HG03565 (cell line): ENCODE results near the gene PNLIPRP1.

ENCODE experiments used
- ATAC-seq: cut with Tn5 transposase; IDR thresholded peaks from one replicate; pipeline ENCODE4 v1.9.1; 2021; ENCODE audit warnings: mild to moderate bottlenecking, moderate library complexity; ENCODE audit not compliant: unreplicated experiment

The PNLIPRP1 gene

GRCh38 chr10:116590590-116591444 lies at the start of gene PNLIPRP1:
Gene PNLIPRP1, plus strand, starts transcription at chr10:116590959. Its CDS starts 171 bp downstream, at chr10:116591130.
- ATAC-seq = no peak

GRCh38 chr10:116542007-116542677 lies 48.6 kb upstream of the PNLIPRP1 start:
- no peak for ATAC-seq

- no peak for ATAC-seq
These were observed 45.6 kb upstream of the PNLIPRP1 start for GRCh38 chr10:116545122-116545521.

- ATAC-seq = no peak
These were observed 45.0 kb upstream of the PNLIPRP1 start, which contains the start of gene PNLIP for GRCh38 chr10:116545756-116546155. Gene PNLIP, plus strand, starts transcription at chr10:116545931. Its CDS starts 162 bp downstream, at chr10:116546093.

DNA sequence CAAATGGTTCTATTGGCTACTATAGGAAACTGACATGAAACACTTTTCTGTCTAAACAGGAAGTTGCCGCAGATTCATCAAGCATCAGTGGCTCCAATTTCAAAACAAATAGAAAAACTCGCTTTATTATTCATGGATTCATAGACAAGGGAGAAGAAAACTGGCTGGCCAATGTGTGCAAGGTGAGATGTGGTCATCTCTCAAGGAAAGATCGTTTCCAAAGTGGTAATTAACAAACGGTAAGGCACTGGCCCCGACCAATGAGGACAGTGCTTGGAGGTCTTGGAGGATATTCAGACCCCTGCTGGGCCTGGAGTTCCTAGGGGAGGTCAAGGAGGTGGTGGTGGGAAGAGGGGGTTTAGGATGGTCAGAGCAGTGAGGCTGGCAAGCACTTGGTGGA lies 42.5 kb upstream of the PNLIPRP1 start:
- ATAC-seq = no peak

DNA sequence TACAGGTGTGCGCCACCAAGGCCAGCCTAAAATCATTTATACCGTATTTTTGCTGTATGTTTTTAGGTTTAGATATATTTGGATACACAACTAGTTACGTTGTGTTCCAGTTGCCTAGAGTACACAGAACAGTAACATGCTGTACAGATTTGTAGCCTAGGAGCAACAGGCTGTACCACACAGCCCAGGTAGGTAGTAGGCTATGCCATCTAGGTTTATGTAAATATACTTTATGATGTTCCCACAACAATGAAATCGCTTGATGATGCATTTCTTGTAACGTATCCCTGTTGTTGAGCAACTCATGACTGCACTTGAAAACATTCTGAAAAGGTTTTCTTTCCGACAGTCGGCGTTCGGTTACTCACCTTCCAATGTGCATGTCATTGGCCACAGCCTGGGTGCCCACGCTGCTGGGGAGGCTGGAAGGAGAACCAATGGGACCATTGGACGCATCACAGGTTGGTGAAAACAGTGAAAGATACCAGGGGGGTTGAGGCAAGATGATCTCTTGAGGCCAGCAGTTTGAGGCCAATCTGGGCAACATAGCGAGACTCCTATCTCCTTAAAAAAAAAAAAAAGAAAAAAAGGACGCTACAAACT lies 37.3 kb upstream of the PNLIPRP1 start:
- no peak for ATAC-seq

DNA sequence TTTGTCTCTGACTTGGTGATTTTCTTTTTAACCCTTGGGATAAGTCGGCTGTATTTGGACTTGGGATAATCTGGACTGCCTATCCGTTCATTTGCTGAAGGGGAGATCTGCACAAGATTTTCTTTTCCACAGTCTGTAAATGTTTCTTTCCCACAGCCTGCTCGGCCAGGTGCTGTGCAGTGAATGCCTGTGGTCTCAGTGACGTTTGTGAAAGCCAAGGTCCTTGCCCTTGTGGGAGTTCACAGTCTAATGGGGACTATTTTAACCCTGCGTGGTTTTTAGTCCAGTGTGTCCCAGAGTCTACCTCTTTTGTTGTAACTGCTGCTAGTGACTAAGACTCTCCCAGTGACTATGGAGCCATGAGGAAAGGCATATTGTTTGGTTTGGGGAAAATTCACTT lies 36.1 kb upstream of the PNLIPRP1 start:
- no peak for ATAC-seq

DNA sequence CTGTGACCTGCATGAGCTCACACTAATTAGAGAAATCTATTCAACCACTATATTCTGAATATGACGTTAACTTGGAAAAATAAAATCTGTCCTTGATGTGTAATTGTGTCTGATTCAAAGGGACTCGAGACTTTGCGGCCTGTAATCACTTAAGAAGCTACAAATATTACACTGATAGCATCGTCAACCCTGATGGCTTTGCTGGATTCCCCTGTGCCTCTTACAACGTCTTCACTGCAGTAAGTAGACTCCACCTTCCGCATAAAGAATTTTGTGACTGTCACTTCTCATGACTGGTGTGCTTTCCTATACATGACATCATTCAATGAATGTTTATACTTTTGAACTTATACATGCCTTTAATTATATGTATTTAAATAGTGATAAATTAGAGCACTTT lies 34.9 kb upstream of the PNLIPRP1 start:
- no peak for ATAC-seq

GRCh38 chr10:116557305-116557880 lies 33.4 kb upstream of the PNLIPRP1 start:
- ATAC-seq = no peak

DNA sequence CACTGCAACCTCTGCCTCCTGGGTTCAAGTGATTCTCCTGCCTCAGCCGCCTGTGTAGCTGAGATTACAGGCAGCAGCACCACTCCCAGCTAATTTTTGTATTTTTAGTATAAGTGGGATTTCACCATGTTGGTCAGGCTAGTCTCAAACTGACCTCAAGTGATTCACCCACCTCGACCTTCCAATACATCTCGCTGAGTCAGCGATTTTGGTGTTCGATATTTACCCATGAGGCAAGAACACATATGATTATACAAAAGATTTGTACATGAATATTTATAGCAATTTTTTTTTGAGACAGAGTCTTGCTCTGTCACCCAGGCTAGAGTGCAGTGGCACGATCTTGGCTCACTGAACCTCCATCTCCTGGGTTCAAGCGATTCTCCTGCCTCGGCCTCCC lies 25.2 kb upstream of the PNLIPRP1 start:
- no peak for ATAC-seq

- no peak for ATAC-seq
These were observed 23.8 kb upstream of the PNLIPRP1 start for GRCh38 chr10:116566932-116567331.

DNA sequence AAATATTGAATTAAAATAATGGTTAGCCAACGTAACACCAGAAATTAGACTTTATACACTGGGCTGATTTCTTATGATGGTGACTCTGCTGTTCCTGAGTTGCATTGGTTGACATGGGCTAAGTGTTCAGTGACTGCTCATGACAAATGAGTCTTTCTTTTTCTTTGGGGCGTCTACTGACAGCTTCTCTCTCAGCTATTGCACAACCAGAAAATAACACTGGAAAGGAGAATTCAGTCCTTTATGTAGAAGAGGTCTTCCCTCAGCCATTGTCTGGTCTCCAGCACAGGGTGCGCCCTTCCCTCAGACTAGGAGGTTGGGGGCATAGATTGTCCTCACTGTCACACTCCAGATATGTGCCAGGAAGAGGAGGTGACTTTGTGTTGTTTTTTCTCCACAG lies 23.4 kb upstream of the PNLIPRP1 start:
- ATAC-seq = no peak

GRCh38 chr10:116574797-116575196 lies 16.0 kb upstream of the PNLIPRP1 start:
- no peak for ATAC-seq

DNA sequence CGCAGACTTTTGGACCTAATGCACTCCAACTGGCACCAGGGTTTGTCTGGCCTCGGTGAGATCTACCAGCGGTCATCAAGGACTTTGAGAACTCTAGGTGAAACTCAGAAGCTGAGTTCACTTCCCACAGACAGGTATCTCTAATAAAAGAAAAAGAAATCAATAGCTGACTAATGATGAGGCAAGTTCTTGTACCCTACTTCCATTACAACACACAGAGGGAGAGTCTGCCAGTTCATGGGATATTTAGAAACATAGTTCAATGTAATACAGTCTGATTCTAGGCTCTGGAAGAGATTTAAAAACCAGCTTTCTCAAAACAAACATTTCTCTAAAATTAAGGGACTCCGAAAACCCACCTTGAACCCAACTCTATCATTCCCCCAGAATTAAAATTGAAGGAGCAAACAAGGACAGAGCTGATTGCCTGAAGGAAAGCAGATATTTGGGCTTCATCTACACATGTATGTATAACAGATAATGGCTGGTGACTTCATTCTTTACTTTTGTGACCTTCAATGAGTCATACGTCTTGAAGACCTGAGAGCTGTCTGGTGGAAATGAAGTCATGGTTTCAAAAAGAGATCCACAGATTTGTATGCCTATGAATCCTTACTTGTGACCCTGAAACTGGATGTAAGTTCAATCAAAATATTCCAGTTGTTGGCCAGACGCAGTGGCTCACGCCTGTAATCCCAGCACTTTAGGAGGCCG lies 2.7 kb upstream of the PNLIPRP1 start:
- ATAC-seq = no peak

DNA sequence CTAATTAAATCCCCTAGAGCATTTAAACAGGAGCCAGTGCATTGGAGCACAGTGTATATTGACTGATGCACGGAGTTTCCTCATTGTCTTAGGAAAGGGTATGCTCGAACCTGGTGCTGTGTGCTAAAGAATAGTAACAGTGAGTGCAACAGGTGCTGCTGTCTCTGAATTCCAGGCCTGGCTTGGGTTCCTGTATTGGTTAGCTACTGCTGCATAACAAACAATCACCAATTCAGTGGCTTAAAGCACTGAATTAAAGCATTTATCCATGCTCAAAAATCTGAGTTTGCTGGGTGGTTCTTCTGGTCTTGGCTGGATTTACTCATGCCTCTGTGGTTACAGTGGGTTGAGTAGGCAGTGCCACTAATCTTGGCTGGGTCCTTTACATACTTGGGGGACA lies 1.8 kb upstream of the PNLIPRP1 start:
- ATAC-seq = no peak

- no peak for ATAC-seq
These were observed 833 bp upstream of the PNLIPRP1 start for GRCh38 chr10:116589926-116590325.

- no peak for ATAC-seq
These were observed 2.5 kb downstream of the PNLIPRP1 start for GRCh38 chr10:116593139-116593740.

- no peak for ATAC-seq
These were observed 3.8 kb downstream of the PNLIPRP1 start for GRCh38 chr10:116594525-116595035.

- ATAC-seq = no peak
These were observed 5.3 kb downstream of the PNLIPRP1 start for GRCh38 chr10:116596062-116596461.

- no peak for ATAC-seq
These were observed 6.8 kb downstream of the PNLIPRP1 start for GRCh38 chr10:116597543-116597942.
